OCI-LY7 (cell line): Measurements from ENCODE around the gene KATNA1. TPM values are rescaled to one million over a fixed set of nuclear protein-coding genes. Genes with fewer than 3 reads are reported as not detected.

Experiments
- BruUV-seq: library from RNA; stranded (reverse); fragments of 400-500 nt; replicated peaks from 2 replicates; lab custom pipeline; 2021; lab: Mats Ljungman, UMichigan
- CTCF ChIA-PET: fragments of 300-600 bp; sonication (Branson Sonifier 250); formaldehyde crosslinking; loops from one replicate; lab custom pipeline; 2022; ENCODE audit warnings: antibody characterized with exemption; ENCODE audit not compliant: unreplicated experiment; lab: Charles Lee
- POLR2A ChIA-PET: fragments of 300-600 bp; sonication (Branson Sonifier 250); formaldehyde crosslinking; loops from one replicate; lab custom pipeline; 2022; ENCODE audit warnings: antibody characterized with exemption; lab: Charles Lee
- DNase-seq: peaks from one replicate; pipeline ENCODE4 v3.0.0-alpha.2; 2015; ENCODE audit warnings: low spot score
- H2AFZ ChIP-seq: fragments of 200-600 bp; sonication (generic), shearing (Covaris generic); 2 replicates; pipeline ENCODE4 v1.6.1; 2014; ENCODE audit warnings: mild to moderate bottlenecking, antibody characterized with exemption, low read length, moderate library complexity
- H3K27ac ChIP-seq: fragments of 200-600 bp; sonication (generic); 2 replicates; pipeline ENCODE4 v1.5.1; 2014; ENCODE audit warnings: mixed run types, low read depth, mild to moderate bottlenecking, moderate library complexity, low read length, inconsistent platforms; ENCODE audit not compliant: poor library complexity, severe bottlenecking
- H3K36me3 ChIP-seq: fragments of 200-600 bp; sonication (generic); 2 replicates; pipeline ENCODE4 v1.6.1; 2014; ENCODE audit warnings: mild to moderate bottlenecking, antibody characterized with exemption, low read length, moderate library complexity, mixed read lengths; ENCODE audit not compliant: insufficient read depth
- H3K4me1 ChIP-seq: fragments of 200-600 bp; sonication (generic); 2 replicates; pipeline ENCODE4 v1.5.1; 2014; ENCODE audit warnings: mild to moderate bottlenecking, low read length; ENCODE audit not compliant: insufficient read depth, poor library complexity, severe bottlenecking
- H3K4me2 ChIP-seq: fragments of 200-600 bp; sonication (generic); 2 replicates; pipeline ENCODE4 v1.6.1; 2014; ENCODE audit warnings: mild to moderate bottlenecking, low read length
- H3K4me3 ChIP-seq: fragments of 200-600 bp; sonication (generic); 2 replicates; pipeline ENCODE4 v1.5.1; 2014; ENCODE audit warnings: mild to moderate bottlenecking, low read depth, low read length; ENCODE audit not compliant: poor library complexity, severe bottlenecking
- H3K79me2 ChIP-seq: fragments of 200-600 bp; sonication (generic); 2 replicates; pipeline ENCODE4 v1.6.1; 2016; ENCODE audit warnings: low read depth, mild to moderate bottlenecking, low read length, moderate library complexity, mixed read lengths; ENCODE audit not compliant: insufficient read depth
- H3K9me2 ChIP-seq: fragments of 200-600 bp; sonication (generic); 2 replicates; pipeline ENCODE4 v1.6.1; 2016; ENCODE audit warnings: mild to moderate bottlenecking, low read length, mixed read lengths; ENCODE audit not compliant: insufficient read depth
- H3K9me3 ChIP-seq: fragments of 200-600 bp; sonication (generic); 2 replicates; pipeline ENCODE4 v1.6.1; 2014; ENCODE audit warnings: mild to moderate bottlenecking, mixed run types, low read length, mixed read lengths
- H4K20me1 ChIP-seq: fragments of 200-600 bp; sonication (generic); 2 replicates; pipeline ENCODE4 v1.6.1; 2014; ENCODE audit warnings: mild to moderate bottlenecking, antibody characterized with exemption, low read length, moderate library complexity, mixed read lengths; ENCODE audit not compliant: insufficient read depth
- EZH2phosphoT487 ChIP-seq: fragments of 200-600 bp; sonication (generic); IDR thresholded peaks from 2 replicates; pipeline ENCODE4 v1.6.1; 2018; ENCODE audit warnings: low read depth, borderline replicate concordance, mild to moderate bottlenecking, mixed run types, antibody characterized with exemption, low read length, moderate library complexity, mixed read lengths
- intact Hi-C: fragments of 100-400 bp; cut with micrococcal nuclease; formaldehyde crosslinking; loops from one replicate; pipeline ENCODE4 v1.10.0; 2022; ENCODE audit not compliant: unreplicated experiment
- total RNA-seq, 2 experiments: library from RNA; depleted of rRNA in 1 of 2; stranded (reverse); fragments of >200 nt in 1 of 2; shearing (Covaris generic) in 1 of 2; gene quantifications; 2 replicates each; pipeline ENCODE4 v1.2.3, GENCODE V29; 2014 to 2022
- TF ChIP-seq, protein P1 (sequence below): fragments of 200-600 bp; sonication (generic); conservative IDR thresholded peaks from 2 replicates; pipeline ENCODE4 v1.5.1; 2014; ENCODE audit warnings: mild to moderate bottlenecking, antibody characterized with exemption, low read length, moderate library complexity, mixed read lengths

Gene KATNA1
- total RNA-seq, 2 experiments from 2014 or later = 35.1 to 36.5 TPM

DNA sequence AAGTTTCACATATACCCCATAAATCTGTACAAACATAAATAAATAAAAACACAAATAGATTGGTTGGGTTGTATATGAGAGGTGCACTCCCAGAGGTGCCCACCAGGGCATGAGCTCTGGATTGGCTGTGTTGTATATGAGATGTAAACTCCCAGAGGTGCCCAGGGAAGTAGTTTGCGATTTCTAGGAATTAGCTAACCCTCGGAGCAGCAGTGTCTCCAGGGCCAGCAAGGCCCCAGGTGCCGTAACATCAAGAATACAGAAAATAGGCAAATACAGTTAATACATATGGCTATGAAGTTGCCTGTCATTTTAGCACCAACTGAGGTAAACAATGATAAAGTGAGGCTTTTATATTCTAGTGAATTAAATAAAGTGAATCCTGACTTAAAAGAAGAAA lies 87.8 kb downstream of the KATNA1 start:
- no peak overlapping the region for H3K4me2 ChIP-seq

DNA sequence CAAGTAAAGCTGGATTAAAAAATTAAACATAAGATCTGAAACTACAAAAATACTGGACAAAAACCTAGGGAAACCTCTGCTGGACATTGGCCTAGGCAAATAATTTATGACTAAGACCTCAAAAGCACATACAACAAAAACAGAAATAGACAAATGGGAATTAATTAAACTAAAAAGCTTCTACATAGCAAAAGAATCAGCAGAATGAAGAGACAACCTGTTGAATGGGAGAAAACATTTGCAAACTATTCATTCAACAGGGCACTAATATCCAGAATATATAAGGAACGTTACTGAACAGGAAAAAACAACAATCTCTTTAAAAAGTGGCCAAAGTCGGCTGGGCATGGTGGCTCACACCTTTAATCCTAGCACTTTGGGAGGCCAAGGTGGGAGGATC lies 89.1 kb downstream of the KATNA1 start:
- Histone ChIP-seq H4K20me1 (no peaks in the 10 kb centered on the region), H2AFZ (no peak overlapping the region), H3K4me3 (no peak overlapping the region), H3K27ac (no peak overlapping the region), H3K9me2 (no peaks in the 10 kb centered on the region), H3K4me2 (no peak overlapping the region), H3K79me2 (no peaks in the 10 kb centered on the region), H3K4me1 (peaks cover 6% of the 10 kb centered on the region), H3K36me3 (no peaks in the 10 kb centered on the region), H3K9me3 (no peaks in the 10 kb centered on the region)
- ChIA-PET POLR2A (interaction anchor here (0.7 kb wide), 1 partner anchor 10 kb away, joined by 3 read pairs; no protein-coding TSS in a partner anchor), CTCF (no interaction called here)
- TF ChIP-seq, protein P1, sequence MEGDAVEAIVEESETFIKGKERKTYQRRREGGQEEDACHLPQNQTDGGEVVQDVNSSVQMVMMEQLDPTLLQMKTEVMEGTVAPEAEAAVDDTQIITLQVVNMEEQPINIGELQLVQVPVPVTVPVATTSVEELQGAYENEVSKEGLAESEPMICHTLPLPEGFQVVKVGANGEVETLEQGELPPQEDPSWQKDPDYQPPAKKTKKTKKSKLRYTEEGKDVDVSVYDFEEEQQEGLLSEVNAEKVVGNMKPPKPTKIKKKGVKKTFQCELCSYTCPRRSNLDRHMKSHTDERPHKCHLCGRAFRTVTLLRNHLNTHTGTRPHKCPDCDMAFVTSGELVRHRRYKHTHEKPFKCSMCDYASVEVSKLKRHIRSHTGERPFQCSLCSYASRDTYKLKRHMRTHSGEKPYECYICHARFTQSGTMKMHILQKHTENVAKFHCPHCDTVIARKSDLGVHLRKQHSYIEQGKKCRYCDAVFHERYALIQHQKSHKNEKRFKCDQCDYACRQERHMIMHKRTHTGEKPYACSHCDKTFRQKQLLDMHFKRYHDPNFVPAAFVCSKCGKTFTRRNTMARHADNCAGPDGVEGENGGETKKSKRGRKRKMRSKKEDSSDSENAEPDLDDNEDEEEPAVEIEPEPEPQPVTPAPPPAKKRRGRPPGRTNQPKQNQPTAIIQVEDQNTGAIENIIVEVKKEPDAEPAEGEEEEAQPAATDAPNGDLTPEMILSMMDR = no peak
- TF ChIP-seq EZH2phosphoT487 = no peak
- BruUV-seq = no TSS peak
- no peak for DNase-seq
- intact Hi-C loops = no loop called here

More for the DNA sequence above, 87.8 kb downstream of the KATNA1 start:
- Histone ChIP-seq H3K9me3 (no peaks in the 10 kb centered on the region), H3K36me3 (no peaks in the 10 kb centered on the region), H3K27ac (no peak overlapping the region), H3K9me2 (no peaks in the 10 kb centered on the region), H2AFZ (no peak overlapping the region), H3K79me2 (no peaks in the 10 kb centered on the region), H3K4me3 (no peak overlapping the region), H4K20me1 (no peaks in the 10 kb centered on the region), H3K4me1 (peaks cover 12% of the 10 kb centered on the region)
- TF ChIP-seq, protein P1 = peak; percentile 72
- no peak for TF ChIP-seq EZH2phosphoT487
- peak; percentile 46 for DNase-seq
- ChIA-PET POLR2A (interaction anchor here (0.7 to 1.0 kb wide), 3 partner anchors 14 to 35 kb away, joined by 3 read pairs; no protein-coding TSS in a partner anchor), CTCF (interaction anchor here (0.6 to 1.1 kb wide), 2 partner anchors 8 to 44 kb away, joined by 4 read pairs; no protein-coding TSS in a partner anchor)
- no TSS peak for BruUV-seq
- intact Hi-C loops = loop anchor here (10.0 kb wide), 1 partner anchor 364 kb away; the partner anchor contains the start of gene RAET1G

DNA sequence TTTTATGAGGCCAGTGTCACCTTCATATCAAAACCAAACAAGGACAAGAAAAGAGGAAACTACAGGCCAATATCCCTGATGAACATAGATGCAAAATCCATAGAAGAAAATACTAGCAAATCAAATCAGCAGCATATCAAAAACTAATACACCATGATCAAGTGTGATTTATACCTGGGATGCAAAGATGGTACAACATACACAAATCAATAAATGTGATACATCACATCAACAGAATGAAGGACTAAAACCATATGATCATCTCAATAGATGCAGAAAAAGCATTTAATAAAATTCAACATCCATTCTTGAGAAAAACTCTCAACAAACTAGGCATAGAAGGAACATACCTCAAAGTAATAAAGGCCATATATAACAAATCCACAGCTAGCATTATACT lies 90.5 kb downstream of the KATNA1 start:
- CTCF ChIA-PET = no interaction called here
- TF ChIP-seq, protein P1 = no peak
- TF ChIP-seq EZH2phosphoT487 = no peak

More for the DNA sequence above, 90.5 kb downstream of the KATNA1 start:
- Histone ChIP-seq H3K9me2 (no peaks in the 10 kb centered on the region), H4K20me1 (no peaks in the 10 kb centered on the region), H3K4me2 (no peak overlapping the region), H3K36me3 (no peaks in the 10 kb centered on the region), H3K79me2 (no peaks in the 10 kb centered on the region), H2AFZ (no peak overlapping the region), H3K9me3 (no peaks in the 10 kb centered on the region), H3K4me1 (no peaks in the 10 kb centered on the region), H3K27ac (no peak overlapping the region), H3K4me3 (no peak overlapping the region)
- POLR2A ChIA-PET = no interaction called here
- DNase-seq = no peak
- intact Hi-C loops = no loop called here
- no TSS peak for BruUV-seq
